ENCODE data around the gene TVP23A.
"Not testable (repeated sequence)": the region's sequence is repeated elsewhere in the genome, so short reads cannot be mapped to it uniquely, and the experiment has no call there.

TVP23A gene

GRCh38 chr16:10791048-10791447 lies 27.5 kb downstream of the TVP23A start:
- no peak for DNase-seq

- not testable (repeated sequence) for DNase-seq
These were observed 30.0 kb downstream of the TVP23A start for GRCh38 chr16:10788630-10789029.

- no peak for DNase-seq
These were observed 31.3 kb downstream of the TVP23A start for GRCh38 chr16:10787304-10787703.

- no peak for DNase-seq
These were observed 36.0 kb downstream of the TVP23A start for GRCh38 chr16:10782628-10783027.

DNA sequence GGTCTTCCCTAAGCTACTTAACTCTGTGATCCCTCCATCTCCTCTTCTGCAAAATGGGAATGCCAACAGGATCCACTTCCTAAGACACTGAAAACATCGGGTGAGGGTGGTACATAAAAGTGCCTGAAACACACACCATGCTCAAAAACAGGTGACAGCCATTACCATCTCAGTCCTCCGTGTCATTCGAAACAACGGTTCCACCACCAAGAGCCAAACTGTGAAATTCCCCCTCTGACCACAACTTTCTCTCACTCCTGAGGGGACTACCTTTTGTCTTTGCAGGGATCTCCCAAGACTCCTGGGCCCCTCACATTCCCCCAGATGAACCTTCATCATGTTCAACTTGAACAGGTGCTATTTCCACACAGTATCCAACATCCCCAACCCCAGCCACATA lies 38.0 kb downstream of the TVP23A start:
- no peak for DNase-seq

- not testable (repeated sequence) for DNase-seq
These were observed 38.7 kb downstream of the TVP23A start for GRCh38 chr16:10779908-10780307.

GRCh38 chr16:10777356-10777755 lies 41.2 kb downstream of the TVP23A start:
- no peak for DNase-seq

DNA sequence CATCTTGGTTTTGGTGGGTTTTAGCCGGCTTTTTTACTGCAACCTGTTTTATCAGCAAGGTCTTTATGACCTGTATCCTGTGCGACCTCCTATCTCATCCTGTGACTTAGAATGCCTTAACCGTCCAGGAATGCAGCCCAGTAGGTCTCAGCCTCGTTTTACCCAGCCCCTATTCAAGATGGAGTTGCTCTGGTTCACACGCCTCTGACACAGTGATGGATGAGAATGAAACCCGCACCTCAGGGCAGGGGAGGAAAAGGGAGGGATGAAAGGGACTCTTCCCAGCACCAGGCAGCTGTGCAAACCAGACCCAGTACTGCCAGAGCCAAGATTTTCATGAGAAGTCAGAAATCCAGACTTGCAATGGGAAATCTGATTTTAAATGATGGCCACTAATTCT lies 41.7 kb downstream of the TVP23A start:
- DNase-seq = not testable (repeated sequence)

DNA sequence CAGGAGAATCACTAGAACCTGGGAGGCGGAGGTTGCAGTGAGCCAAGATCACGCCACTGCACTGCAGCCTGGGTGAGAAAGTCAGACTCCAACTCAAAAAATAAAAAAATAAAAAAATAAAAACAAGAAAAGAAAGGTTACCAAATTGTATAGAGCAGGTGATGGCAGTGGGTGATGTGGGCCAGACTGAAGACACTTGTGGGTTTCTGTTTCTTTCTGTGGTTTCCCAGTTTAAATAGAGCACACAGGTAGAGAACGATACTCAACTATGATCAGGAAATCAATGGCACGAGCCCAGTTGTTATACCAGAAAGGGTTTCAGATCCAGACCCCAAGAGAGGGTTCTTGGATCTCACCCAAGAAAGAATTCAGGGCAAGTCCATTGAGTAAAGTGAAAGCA lies 42.3 kb downstream of the TVP23A start:
- DNase-seq = no peak

- DNase-seq = no peak
These were observed 47.7 kb downstream of the TVP23A start for GRCh38 chr16:10770907-10771306.

- DNase-seq = no peak
These were observed 49.2 kb downstream of the TVP23A start for GRCh38 chr16:10769381-10769780.

DNA sequence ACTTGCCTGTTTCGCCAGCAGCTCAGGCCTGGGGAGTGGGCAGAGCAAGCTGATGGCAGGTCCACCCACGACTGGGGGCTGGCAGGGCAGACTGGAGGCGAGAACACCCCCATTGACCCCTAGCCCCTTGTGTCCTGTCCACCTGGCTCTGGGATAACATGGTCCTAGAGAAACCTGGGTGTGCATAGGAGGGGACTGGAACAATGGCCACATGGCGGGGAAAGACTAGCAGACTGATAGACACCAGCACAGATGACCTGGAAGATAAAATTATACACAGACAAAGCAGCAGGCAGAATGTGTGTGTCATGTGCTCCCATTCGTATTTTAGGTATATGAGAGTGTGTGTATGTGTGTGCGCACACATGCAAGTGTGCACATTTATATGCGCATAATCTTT lies 51.5 kb downstream of the TVP23A start:
- no peak for DNase-seq

- no peak for DNase-seq
These were observed 52.8 kb downstream of the TVP23A start for GRCh38 chr16:10765772-10766171.

- no peak for DNase-seq
These were observed 55.1 kb downstream of the TVP23A start for GRCh38 chr16:10763456-10763855.

DNA sequence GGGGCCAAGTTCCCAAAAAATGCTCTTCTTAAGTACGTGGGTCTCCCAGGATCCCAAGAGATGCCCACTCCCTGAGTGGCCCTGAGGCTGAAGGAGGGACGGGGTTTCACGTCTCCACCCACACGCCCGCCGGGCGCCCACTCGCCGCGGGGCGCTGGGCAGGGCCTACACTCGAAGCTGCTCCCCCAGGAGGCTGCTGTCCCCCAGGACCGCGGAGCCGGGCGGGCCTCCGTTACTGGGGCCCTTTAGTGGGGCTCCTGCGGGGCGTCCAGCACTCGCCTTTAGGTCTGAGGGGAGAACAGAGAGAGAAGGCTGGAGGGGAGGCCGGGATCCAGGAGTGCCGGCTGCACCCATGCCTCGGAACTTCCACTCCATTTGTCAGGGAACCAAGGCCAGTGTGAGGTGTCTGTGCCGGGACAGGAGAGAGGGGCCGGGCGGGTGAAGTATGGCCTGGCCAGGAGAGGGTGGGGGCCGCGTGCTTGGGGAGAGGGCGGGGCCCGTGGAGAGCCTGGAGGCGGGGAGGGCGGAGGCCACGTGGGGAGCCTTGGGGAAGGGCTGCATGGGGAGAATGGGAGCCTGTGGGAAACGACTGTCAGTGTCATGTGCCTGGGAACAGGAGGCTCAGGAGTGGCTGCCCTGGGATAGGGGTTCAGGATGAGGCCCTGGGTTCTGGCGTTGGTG lies 56.1 kb downstream of the TVP23A start:
- DNase-seq = no peak

- no peak for DNase-seq
These were observed 57.2 kb downstream of the TVP23A start for GRCh38 chr16:10761373-10761772.

DNA sequence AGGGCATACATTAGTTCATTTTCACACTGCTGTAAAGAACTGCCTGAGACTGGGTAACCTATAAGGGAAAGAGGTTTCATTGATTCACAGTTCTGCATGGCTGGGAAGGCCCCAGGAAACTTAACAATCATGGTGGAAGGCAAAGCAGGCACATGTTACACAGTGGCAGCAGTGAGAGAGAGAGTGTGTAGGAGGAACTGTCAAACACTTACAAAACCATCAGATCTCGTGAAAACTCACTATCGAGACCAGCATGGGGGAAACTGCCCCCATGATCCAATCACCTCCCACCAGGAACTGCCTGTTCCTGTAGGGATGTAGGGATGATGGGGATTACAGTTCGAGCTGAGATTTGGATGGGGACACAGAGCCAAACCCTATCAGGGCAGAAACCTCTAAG lies 57.7 kb downstream of the TVP23A start:
- DNase-seq = no peak

GRCh38 chr16:10756574-10756973 lies 62.0 kb downstream of the TVP23A start:
- DNase-seq = no peak

- no peak for DNase-seq
These were observed 63.7 kb downstream of the TVP23A start for GRCh38 chr16:10754941-10755340.

- no peak for DNase-seq
These were observed 64.9 kb downstream of the TVP23A start for GRCh38 chr16:10753670-10754069.

GRCh38 chr16:10752843-10753523 lies 65.6 kb downstream of the TVP23A start:
- DNase-seq = no peak

DNA sequence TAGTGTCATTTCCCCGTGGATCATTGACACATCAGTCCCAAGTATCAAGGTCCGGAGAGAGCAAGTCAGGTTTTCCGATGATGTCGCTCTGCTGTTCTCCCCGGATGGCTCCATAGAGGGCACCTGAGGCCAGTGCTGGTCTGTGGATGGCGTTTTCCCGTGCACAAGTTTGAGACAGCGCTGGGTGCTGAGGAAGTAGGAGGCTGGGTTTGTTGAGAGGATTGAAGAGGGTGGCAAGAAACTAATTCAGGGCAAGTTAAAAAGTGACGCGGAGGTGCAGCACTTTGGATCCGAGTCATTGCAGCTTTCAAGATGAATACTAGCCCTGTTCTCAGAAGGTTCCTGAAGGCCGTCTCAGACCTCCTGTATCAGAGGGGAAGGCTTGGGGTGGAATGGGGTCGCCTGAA lies 67.3 kb downstream of the TVP23A start:
- DNase-seq = no peak

DNA sequence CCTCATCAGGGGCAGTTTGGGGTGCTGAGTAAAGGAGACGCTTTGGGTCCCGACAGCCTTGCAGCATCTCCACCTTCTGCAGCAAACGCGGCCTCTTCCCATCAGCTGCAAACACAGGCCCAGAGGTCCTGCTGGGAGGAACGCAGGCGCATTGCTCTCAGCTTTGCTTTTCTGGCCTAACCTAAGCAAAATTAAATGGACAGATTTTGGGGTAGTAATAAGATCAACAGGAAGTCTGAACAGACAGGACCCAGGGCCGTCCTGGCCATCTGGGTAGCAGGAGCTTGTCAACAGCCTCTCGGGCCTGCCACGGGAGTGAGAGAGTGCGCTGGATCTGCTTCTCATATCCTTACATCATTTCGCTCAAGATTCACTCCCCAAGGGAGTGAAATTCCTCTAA lies 67.8 kb downstream of the TVP23A start:
- no peak for DNase-seq

DNA sequence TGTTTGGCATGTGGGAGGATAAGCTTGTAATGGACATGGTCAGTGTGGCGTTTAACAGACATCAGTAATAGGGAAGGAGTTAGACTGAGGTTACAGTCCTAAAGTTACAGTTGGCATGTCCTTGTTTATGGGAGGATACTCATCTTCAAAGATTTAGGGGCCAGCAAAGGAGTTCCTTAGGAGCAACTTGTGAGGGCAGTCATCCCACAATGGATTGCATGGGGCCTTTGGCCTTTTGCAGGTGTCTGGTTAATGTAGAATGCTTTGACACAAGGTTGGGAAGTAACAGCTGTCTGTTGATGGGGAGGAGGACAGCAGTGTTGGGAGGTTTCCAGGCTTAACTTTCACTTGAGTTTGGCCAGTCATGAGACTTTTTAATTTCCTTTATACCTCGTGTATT lies 72.8 kb downstream of the TVP23A start:
- no peak for DNase-seq

All from activated CD8-positive, alpha-beta memory T cell treated with anti-CD3 and anti-CD28 coated beads, Interleukin-2, amount 50 U/mL, for 48 hours (primary cell).